H9 (cell line): Measurements from ENCODE around the gene CEP41. TPM values are rescaled to one million over a fixed set of nuclear protein-coding genes. Genes with fewer than 3 reads are reported as not detected.

Experiments
- DNase-seq: peaks from one replicate; pipeline ENCODE4 v3.0.0-alpha.2; 2017
- H2AFZ ChIP-seq: one replicate; pipeline ENCODE4 v1.6.1; 2013; ENCODE audit warnings: mild to moderate bottlenecking, low read length, control low read depth, moderate library complexity
- H2AK5ac ChIP-seq: 2 replicates; pipeline ENCODE4 v1.6.1; 2013; ENCODE audit warnings: low read length, control low read depth, mixed read lengths; ENCODE audit not compliant: insufficient read length
- H2BK120ac ChIP-seq: one replicate; pipeline ENCODE4 v1.6.1; 2013; ENCODE audit warnings: low read depth, mild to moderate bottlenecking, low read length, control low read depth, inconsistent platforms; ENCODE audit not compliant: poor library complexity, severe bottlenecking
- H2BK12ac ChIP-seq: 2 replicates; pipeline ENCODE4 v1.6.1; 2013; ENCODE audit warnings: low read length, control low read depth, mixed read lengths, low read depth; ENCODE audit not compliant: insufficient read length
- H2BK15ac ChIP-seq: 2 replicates; pipeline ENCODE4 v1.6.1; 2013; ENCODE audit warnings: low read depth, low read length, control low read depth
- H2BK20ac ChIP-seq: one replicate; pipeline ENCODE4 v1.6.1; 2013; ENCODE audit warnings: low read depth, mild to moderate bottlenecking, low read length, control low read depth, inconsistent platforms; ENCODE audit not compliant: poor library complexity, severe bottlenecking
- H2BK5ac ChIP-seq: 2 replicates; pipeline ENCODE4 v1.6.1; 2013; ENCODE audit warnings: low read length, control low read depth, mixed read lengths; ENCODE audit not compliant: insufficient read length
- H3K14ac ChIP-seq: 2 replicates; pipeline ENCODE4 v1.6.1; 2013; ENCODE audit warnings: low read length, control low read depth; ENCODE audit not compliant: insufficient read depth
- H3K18ac ChIP-seq: 2 replicates; pipeline ENCODE4 v1.6.1; 2013; ENCODE audit warnings: low read depth, mild to moderate bottlenecking, mixed read lengths, low read length, control low read depth; ENCODE audit not compliant: insufficient read length
- H3K23ac ChIP-seq: 2 replicates; pipeline ENCODE4 v1.6.1; 2013; ENCODE audit warnings: low read length, control low read depth, mixed read lengths, low read depth; ENCODE audit not compliant: insufficient read length
- H3K23me2 ChIP-seq: 2 replicates; pipeline ENCODE4 v1.6.1; 2013; ENCODE audit warnings: low read depth, mild to moderate bottlenecking, mixed read lengths, low read length, control low read depth; ENCODE audit not compliant: insufficient read length, poor library complexity, severe bottlenecking
- H3K27ac ChIP-seq: 2 replicates; pipeline ENCODE4 v1.5.1; 2013; ENCODE audit warnings: low read length, control low read depth, mixed read lengths, low read depth; ENCODE audit not compliant: insufficient read length
- H3K27me3 ChIP-seq: 2 replicates; pipeline ENCODE4 v1.6.1; 2013; ENCODE audit warnings: low read length, control low read depth, inconsistent platforms; ENCODE audit not compliant: insufficient read depth
- H3K4ac ChIP-seq: 2 replicates; pipeline ENCODE4 v1.6.1; 2013; ENCODE audit warnings: low read depth, mild to moderate bottlenecking, control low read depth, inconsistent platforms, low read length, moderate library complexity
- H3K4me1 ChIP-seq: 2 replicates; pipeline ENCODE4 v1.6.1; 2013; ENCODE audit warnings: low read length, control low read depth, inconsistent platforms; ENCODE audit not compliant: insufficient read depth
- H3K4me2 ChIP-seq: 2 replicates; pipeline ENCODE4 v1.6.1; 2013; ENCODE audit warnings: low read length, control low read depth, mixed read lengths; ENCODE audit not compliant: insufficient read length, insufficient read depth
- H3K56ac ChIP-seq: 2 replicates; pipeline ENCODE4 v1.6.1; 2013; ENCODE audit warnings: low read depth, mild to moderate bottlenecking, mixed read lengths, low read length, control low read depth; ENCODE audit not compliant: insufficient read length
- H3K79me1 ChIP-seq: 2 replicates; pipeline ENCODE4 v1.6.1; 2013; ENCODE audit warnings: low read depth, mild to moderate bottlenecking, moderate library complexity, low read length, control low read depth, inconsistent platforms; ENCODE audit not compliant: insufficient read depth, poor library complexity, severe bottlenecking
- H3K79me2 ChIP-seq: 2 replicates; pipeline ENCODE4 v1.6.1; 2013; ENCODE audit warnings: low read length, control low read depth, inconsistent platforms; ENCODE audit not compliant: insufficient read depth
- H3K9ac ChIP-seq: 2 replicates; pipeline ENCODE4 v1.6.1; 2013; ENCODE audit warnings: low read length, control low read depth, mixed read lengths; ENCODE audit not compliant: insufficient read length; ENCODE audit errors: extremely low read depth
- H3K9me3 ChIP-seq: one replicate; pipeline ENCODE4 v1.6.1; 2013; ENCODE audit warnings: low read depth, low read length, inconsistent platforms; ENCODE audit not compliant: control insufficient read depth
- H3T11ph ChIP-seq: one replicate; pipeline ENCODE4 v1.6.1; 2013; ENCODE audit warnings: mild to moderate bottlenecking, low read length, control low read depth, inconsistent platforms
- H4K20me1 ChIP-seq: one replicate; pipeline ENCODE4 v1.6.1; 2013; ENCODE audit not compliant: control insufficient read depth, insufficient read length, insufficient read depth
- H4K5ac ChIP-seq: 2 replicates; pipeline ENCODE4 v1.6.1; 2013; ENCODE audit warnings: low read depth, mild to moderate bottlenecking, mixed read lengths, low read length, control low read depth; ENCODE audit not compliant: insufficient read length
- H4K8ac ChIP-seq: replicated peaks from 2 replicates; pipeline ENCODE4 v1.6.1; 2013; ENCODE audit warnings: low read length, control low read depth, mixed read lengths, low read depth; ENCODE audit not compliant: insufficient read length
- H4K91ac ChIP-seq: 2 replicates; pipeline ENCODE4 v1.6.1; 2013; ENCODE audit warnings: low read depth, mild to moderate bottlenecking, moderate library complexity, mixed read lengths, low read length, control low read depth; ENCODE audit not compliant: insufficient read length
- H3K27ac Mint-ChIP-seq, 3 experiments: 2 replicates in 2 of 3; 3 replicates in 1 of 3; pipeline ENCODE4 v1.8.0; 2020 to 2021; ENCODE audit warnings: mixed read lengths in 3 of 3, mild to moderate bottlenecking in 1 of 3, moderate library complexity in 1 of 3
- H3K27me3 Mint-ChIP-seq: 2 replicates; pipeline ENCODE4 v1.8.0; 2021; ENCODE audit warnings: low read depth, mild to moderate bottlenecking, moderate library complexity, mixed read lengths
- H3K36me3 Mint-ChIP-seq, 3 experiments: 2 replicates in 2 of 3; 3 replicates in 1 of 3; pipeline ENCODE4 v1.8.0; 2020 to 2021; ENCODE audit warnings: low read depth in 3 of 3, mixed read lengths in 3 of 3; ENCODE audit not compliant: insufficient read depth in 1 of 3
- H3K4me1 Mint-ChIP-seq, 2 experiments: 2 replicates each; pipeline ENCODE4 v1.8.0; 2020; ENCODE audit warnings: mixed read lengths in 2 of 2
- H3K4me3 Mint-ChIP-seq, 2 experiments: 2 replicates in 1 of 2; 3 replicates in 1 of 2; pipeline ENCODE4 v1.8.0; 2020 to 2021; ENCODE audit warnings: mild to moderate bottlenecking in 2 of 2, mixed read lengths in 2 of 2, moderate library complexity in 1 of 2
- H3K9me3 Mint-ChIP-seq, 2 experiments: 2 replicates in 1 of 2; 3 replicates in 1 of 2; pipeline ENCODE4 v1.8.0; 2020; ENCODE audit warnings: mild to moderate bottlenecking in 2 of 2, mixed read lengths in 2 of 2, moderate library complexity in 1 of 2
- CTCF ChIP-seq: fragments of 200-600 bp; sonication (generic); conservative IDR thresholded peaks from 3 replicates; pipeline ENCODE4 v1.8.0; 2021; ENCODE audit warnings: antibody characterized with exemption, mild to moderate bottlenecking
- WGBS: extraction: QIAGEN DNeasy Blood & Tissue Kit; methylation state at CpG from one replicate; pipeline ENCODE4 v1.1.7; 2013; ENCODE audit warnings: missing lambda C conversion rate, low lambda C conversion rate, mixed read lengths; ENCODE audit not compliant: insufficient read length; ENCODE audit errors: extremely low coverage; 5-methylcytosine and 5-hydroxymethylcytosine counted together
- total RNA-seq: library from RNA; stranded (reverse); gene quantifications from 2 replicates; pipeline ENCODE4 v1.2.1, GENCODE V29; 2021

CEP41 gene
- total RNA-seq, 1 experiment from 2014 or later = 9.7 TPM

- Histone ChIP-seq H3K56ac (no peak overlapping the region), H4K91ac (no peak overlapping the region), H3T11ph (no peak overlapping the region), H3K27ac (no peak overlapping the region), H4K5ac (no peak overlapping the region), H3K9ac (no peak overlapping the region), H3K79me1 (no peaks in the 10 kb centered on the region), H3K23me2 (no peaks in the 10 kb centered on the region), H3K4ac (no peak overlapping the region), H2BK20ac (no peak overlapping the region), H2AFZ (no peak overlapping the region), H3K9me3 (no peaks in the 10 kb centered on the region), H2BK12ac (no peak overlapping the region), H3K27me3 (no peaks in the 10 kb centered on the region), H2BK5ac (no peak overlapping the region), H2BK15ac (no peak overlapping the region), H4K20me1 (no peaks in the 10 kb centered on the region), H2AK5ac (no peak overlapping the region), H3K14ac (no peak overlapping the region), H3K18ac (no peak overlapping the region), H3K4me1 (no peaks in the 10 kb centered on the region; the same call in 1 of the 2 replicates), H3K4me2 (no peak overlapping the region), H3K79me2 (no peaks in the 10 kb centered on the region), H4K8ac (no peak overlapping the region), H3K23ac (no peak overlapping the region), H2BK120ac (no peak overlapping the region)
- no peaks in the 10 kb centered on the region; a peak in 1 of 7 replicates for H3K36me3 Mint-ChIP-seq
- WGBS = no CpG with 5 or more reads among the region's 4 CpGs
- H3K9me3 Mint-ChIP-seq = no peaks in the 10 kb centered on the region
- no peak for DNase-seq
- H3K4me1 Mint-ChIP-seq = peaks cover 10 to 11% of the 10 kb centered on the region in 2 experiments
- H3K4me3 Mint-ChIP-seq = no peak overlapping the region
- TF ChIP-seq CTCF = no peak
- no peaks in the 10 kb centered on the region for H3K27me3 Mint-ChIP-seq
- H3K27ac Mint-ChIP-seq = no peak overlapping the region
Measured at GRCh38 chr7:130426564-130426963, 14.3 kb downstream of the CEP41 start.
